IMR-90 (cell line): ENCODE results near the gene HEPHL1. TPM values are rescaled to one million over a fixed set of nuclear protein-coding genes. Genes with fewer than 3 reads are reported as not detected.

Experiments
- ATAC-seq: fragments of 200-7000 bp; cut with Tn5 transposase; 2 replicates; pipeline ENCODE4 v1.9.1; 2020; ENCODE audit warnings: low read depth, mild to moderate bottlenecking, moderate library complexity
- BruUV-seq: library from RNA; stranded (reverse); fragments of 400-500 nt; replicated peaks from 2 replicates; lab custom pipeline; 2021; lab: Mats Ljungman, UMichigan
- CTCF ChIA-PET: fragments of 300-600 bp; formaldehyde crosslinking; extraction: SDS; loops from one replicate; lab custom pipeline; 2021; ENCODE audit warnings: antibody characterized with exemption; lab: Yijun Ruan, JAX
- POLR2A ChIA-PET: fragments of 300-600 bp; sonication (Branson Sonifier 250); formaldehyde crosslinking; loops from one replicate; lab custom pipeline; 2022; ENCODE audit warnings: antibody characterized with exemption; ENCODE audit not compliant: unreplicated experiment; lab: Charles Lee
- DNase-seq: peaks from one replicate; pipeline ENCODE4 v3.0.0; 2013
- H2AFZ ChIP-seq: replicated peaks from 2 replicates; pipeline ENCODE3; 2013; ENCODE audit warnings: low read length, mild to moderate bottlenecking; ENCODE audit not compliant: poor library complexity
- H2AK5ac ChIP-seq: 2 replicates; pipeline ENCODE4 v1.6.1; 2013; ENCODE audit warnings: low read depth, low read length, inconsistent platforms
- H2AK9ac ChIP-seq: replicated peaks from 2 replicates; pipeline ENCODE3; 2013; ENCODE audit warnings: mild to moderate bottlenecking, low read depth, low read length, moderate library complexity; ENCODE audit not compliant: poor library complexity
- H2BK120ac ChIP-seq: 2 replicates; pipeline ENCODE4 v1.6.1; 2013; ENCODE audit warnings: low read depth, low read length, inconsistent platforms
- H2BK15ac ChIP-seq: 3 replicates; pipeline ENCODE4 v1.6.1; 2013; ENCODE audit warnings: low read depth, low read length, inconsistent platforms
- H2BK20ac ChIP-seq: 2 replicates; pipeline ENCODE4 v1.6.1; 2013; ENCODE audit warnings: low read depth, mild to moderate bottlenecking, inconsistent platforms, low read length, moderate library complexity
- H2BK5ac ChIP-seq: 2 replicates; pipeline ENCODE4 v1.6.1; 2013; ENCODE audit warnings: mild to moderate bottlenecking, low read depth, low read length, inconsistent platforms; ENCODE audit not compliant: poor library complexity, severe bottlenecking
- H3K14ac ChIP-seq: replicated peaks from 2 replicates; pipeline ENCODE4 v1.6.1; 2013; ENCODE audit warnings: low read depth, low read length, inconsistent platforms
- H3K18ac ChIP-seq: 2 replicates; pipeline ENCODE4 v1.6.1; 2013; ENCODE audit warnings: low read depth, low read length, control low read depth
- H3K23ac ChIP-seq: 2 replicates; pipeline ENCODE4 v1.6.1; 2013; ENCODE audit warnings: low read depth, low read length, inconsistent platforms
- H3K27ac ChIP-seq: 2 replicates; pipeline ENCODE4 v1.5.1; 2013; ENCODE audit warnings: mild to moderate bottlenecking, control low read depth, low read length; ENCODE audit not compliant: insufficient read depth
- H3K27me3 ChIP-seq: 2 replicates; pipeline ENCODE4 v1.6.1; 2013; ENCODE audit warnings: low read length; ENCODE audit not compliant: control insufficient read depth, insufficient read depth
- H3K36me3 ChIP-seq: 2 replicates; pipeline ENCODE4 v1.6.1; 2013; ENCODE audit warnings: low read length, mixed read lengths; ENCODE audit not compliant: control insufficient read depth, insufficient read depth
- H3K4ac ChIP-seq: 2 replicates; pipeline ENCODE4 v1.6.1; 2013; ENCODE audit warnings: low read depth, low read length, inconsistent platforms
- H3K4me1 ChIP-seq: 2 replicates; pipeline ENCODE4 v1.6.1; 2013; ENCODE audit warnings: low read length, mixed read lengths; ENCODE audit not compliant: control insufficient read depth, insufficient read depth
- H3K4me2 ChIP-seq: 2 replicates; pipeline ENCODE4 v1.6.1; 2013; ENCODE audit warnings: low read depth, mild to moderate bottlenecking, control low read depth, low read length, moderate library complexity
- H3K4me3 ChIP-seq: 2 replicates; pipeline ENCODE4 v1.5.1; 2013; ENCODE audit warnings: low read depth, mild to moderate bottlenecking, control low read depth, low read length, moderate library complexity; ENCODE audit not compliant: insufficient read depth
- H3K56ac ChIP-seq: 2 replicates; pipeline ENCODE4 v1.6.1; 2013; ENCODE audit warnings: low read length, inconsistent platforms; ENCODE audit not compliant: insufficient read depth; ENCODE audit errors: extremely low read depth
- H3K79me1 ChIP-seq, 2 experiments: 2 replicates each; pipeline ENCODE4 v1.6.1; 2013; ENCODE audit warnings: low read length in 2 of 2, inconsistent platforms in 1 of 2, low read depth in 1 of 2
- H3K9ac ChIP-seq: 2 replicates; pipeline ENCODE4 v1.6.1; 2013; ENCODE audit warnings: low read depth, low read length, control low read depth
- H3K9me1 ChIP-seq: 2 replicates; pipeline ENCODE4 v1.6.1; 2013; ENCODE audit warnings: low read length, inconsistent platforms; ENCODE audit not compliant: insufficient read depth
- H3K9me3 ChIP-seq: 2 replicates; pipeline ENCODE4 v1.6.1; 2013; ENCODE audit warnings: low read length; ENCODE audit not compliant: control insufficient read depth, insufficient read depth
- H4K20me1 ChIP-seq: 2 replicates; pipeline ENCODE4 v1.6.1; 2013; ENCODE audit warnings: low read length, inconsistent platforms; ENCODE audit not compliant: insufficient read depth
- H4K5ac ChIP-seq: 2 replicates; pipeline ENCODE4 v1.6.1; 2013; ENCODE audit warnings: mild to moderate bottlenecking, low read depth, low read length, control low read depth
- H4K8ac ChIP-seq, 2 experiments: 2 replicates each; pipeline ENCODE4 v1.6.1; 2013; ENCODE audit warnings: low read depth in 2 of 2, low read length in 2 of 2, control low read depth in 1 of 2, inconsistent platforms in 1 of 2
- H4K91ac ChIP-seq: 2 replicates; pipeline ENCODE4 v1.6.1; 2013; ENCODE audit warnings: low read depth, low read length, inconsistent platforms; ENCODE audit not compliant: insufficient read depth
- BHLHE40 ChIP-seq: fragments of 150-350 bp; IDR thresholded peaks from 2 replicates; pipeline ENCODE4 v1.6.1; 2016; ENCODE audit warnings: mild to moderate bottlenecking, low read depth, low read length
- CEBPB ChIP-seq: IDR thresholded peaks from 2 replicates; pipeline ENCODE4 v1.6.1; 2012; ENCODE audit warnings: low read depth, low read length, improper control_type of control experiment
- ELK1 ChIP-seq: fragments of 150-350 bp; IDR thresholded peaks from 2 replicates; pipeline ENCODE4 v1.6.1; 2016; ENCODE audit warnings: low read depth, mild to moderate bottlenecking, low read length, moderate library complexity, borderline replicate concordance
- FOS ChIP-seq: fragments of 150-350 bp; IDR thresholded peaks from 2 replicates; pipeline ENCODE4 v1.6.1; 2016; ENCODE audit warnings: low read depth, low read length
- MAZ ChIP-seq: IDR thresholded peaks from 2 replicates; pipeline ENCODE4 v1.6.1; 2012; ENCODE audit warnings: low read depth, mild to moderate bottlenecking, low read length, improper control_type of control experiment, moderate library complexity, borderline replicate concordance
- MXI1 ChIP-seq: IDR thresholded peaks from 2 replicates; pipeline ENCODE4 v1.6.1; 2012; ENCODE audit warnings: low read depth, mild to moderate bottlenecking, low read length, moderate library complexity, borderline replicate concordance
- POLR2A ChIP-seq: IDR thresholded peaks from 2 replicates; pipeline ENCODE4 v1.6.1; 2012; ENCODE audit warnings: mild to moderate bottlenecking, low read depth, low read length
- RAD21 ChIP-seq: IDR thresholded peaks from 2 replicates; pipeline ENCODE4 v1.6.1; 2012; ENCODE audit warnings: low read length, improper control_type of control experiment
- RFX5 ChIP-seq: IDR thresholded peaks from 2 replicates; pipeline ENCODE4 v1.8.0; 2012; ENCODE audit warnings: low read depth, mild to moderate bottlenecking, low read length, moderate library complexity
- SMC3 ChIP-seq: fragments of 150-350 bp; IDR thresholded peaks from 2 replicates; pipeline ENCODE4 v1.6.1; 2016; ENCODE audit warnings: low read depth, mild to moderate bottlenecking, antibody characterized with exemption, low read length, moderate library complexity
- USF2 ChIP-seq: fragments of 150-350 bp; IDR thresholded peaks from 2 replicates; pipeline ENCODE4 v1.6.1; 2017; ENCODE audit warnings: mild to moderate bottlenecking, antibody characterized with exemption, low read length, low read depth
- WGBS, 2 experiments: methylation state at CpG; one replicate each; pipeline versions ENCODE4 v1.1.5 to v1.1.7; 2013; ENCODE audit warnings: missing lambda C conversion rate in 2 of 2; ENCODE audit not compliant: insufficient read length in 1 of 2; ENCODE audit errors: extremely low coverage in 2 of 2; 5-methylcytosine and 5-hydroxymethylcytosine counted together
- dilution Hi-C: fragments of 300-500 bp; cut with HindIII; formaldehyde crosslinking; loops from one replicate; pipeline ENCODE4 v1.14.3; 2018; ENCODE audit warnings: low sequenced_read_pairs; ENCODE audit not compliant: unreplicated experiment
- in situ Hi-C: fragments of 300-500 bp; cut with MboI; formaldehyde crosslinking; loops from 3 replicates; pipeline ENCODE4 v1.14.3; 2019; ENCODE audit warnings: low sequenced_read_pairs, inconsistent platforms, mixed read lengths
- intact Hi-C: fragments of 100-400 bp; cut with micrococcal nuclease; formaldehyde crosslinking; loops from 2 replicates; pipeline ENCODE4 v1.10.0; 2022
- polyA plus RNA-seq, 3 experiments: library from polyadenylated mRNA; depleted of rRNA; stranded (reverse); fragments of >200 nt; gene quantifications; 2 replicates each; pipeline ENCODE4 v1.2.3, GENCODE V29; 2012; ENCODE audit warnings: low replicate concordance in 1 of 3
- total RNA-seq: library from RNA; depleted of rRNA; stranded (reverse); fragments of >200 nt; gene quantifications from 2 replicates; pipeline ENCODE4 v1.2.3, GENCODE V29; 2012

The HEPHL1 gene
- total and polyA plus RNA-seq, 2 of the 4 experiments (the other 2 are of a cell fraction) = under 0.01 to 0.02 TPM

- Histone ChIP-seq H3K9me3 (no peaks in the 10 kb centered on the region), H2BK5ac (peak within 1 kb of the TSS; percentile 92), H2AK5ac (peak within 1 kb of the TSS; percentile 92), H4K91ac (peak within 1 kb of the TSS; percentile 95), H2AK9ac (peak within 1 kb of the TSS; percentile 92), H3K27ac (peak within 1 kb of the TSS; percentile 90), H3K79me1 (peaks cover 17 to 63% of the 10 kb centered on the region in 2 experiments), H3K4me3 (peak within 1 kb of the TSS; percentile 88), H3K4me1 (peaks cover 18% of the 10 kb centered on the region), H2BK20ac (peak within 1 kb of the TSS; percentile 53), H3K4ac (peak within 1 kb of the TSS; percentile 97), H2BK120ac (peak within 1 kb of the TSS; percentile 90), H3K27me3 (no peaks in the 10 kb centered on the region), H2BK15ac (peak within 1 kb of the TSS; percentile 22; the same call in 2 of the 3 replicates), H3K56ac (peak within 1 kb of the TSS; percentile 94), H3K14ac (peak within 1 kb of the TSS; percentile 94), H3K9me1 (peaks cover 24% of the 10 kb centered on the region), H4K8ac (peak within 1 kb of the TSS; percentile 78 to 84), H3K23ac (peak within 1 kb of the TSS; percentile 99), H2AFZ (peak within 1 kb of the TSS; percentile 95), H3K36me3 (no peaks in the 10 kb centered on the region), H4K20me1 (peaks cover 25% of the 10 kb centered on the region), H3K9ac (peak within 1 kb of the TSS; percentile 84), H3K18ac (peak within 1 kb of the TSS; percentile 74), H3K4me2 (peak within 1 kb of the TSS; percentile 85), H4K5ac (peak within 1 kb of the TSS; percentile 76)
- CTCF ChIA-PET = interaction anchor here (0.6 to 1.1 kb wide), 4 partner anchors 17 to 197 kb away, joined by 3 to 4 read pairs (median 4); no protein-coding TSS in a partner anchor
- TF ChIP-seq FOS = 0 out of 2 replicates have a peak, but pooled peaks have one; percentile 3
- peak; percentile 76; the same call in 1 of the 2 replicates for TF ChIP-seq MXI1
- TF ChIP-seq POLR2A = peak; percentile 81
- TF ChIP-seq BHLHE40 = peak; percentile 94
- no peak for TF ChIP-seq CEBPB
- peak; percentile 74; the same call in 1 of the 2 replicates for TF ChIP-seq MAZ
- peak; percentile 80 for TF ChIP-seq USF2
- TF ChIP-seq RAD21 = no peak
- TF ChIP-seq SMC3 = no peak
- TF ChIP-seq ELK1 = no peak
- no peak for TF ChIP-seq RFX5
- dilution Hi-C loops (no loop called here), in situ Hi-C loops (loop anchor here (25.0 kb wide), 3 partner anchors 633 to 1117 kb away; partner anchors contain the start of gene AMOTL1), intact Hi-C loops (loop anchor here (2.0 kb wide), 1 partner anchor 208 kb away; no protein-coding TSS in a partner anchor)
- 0% methylated on average over 42 of the region's 92 CpGs; no CpG with 5 or more reads in 1 of the 2 experiments for WGBS, 2 experiments
- DNase-seq (peak; percentile 85), ATAC-seq (peak; percentile 80)
- TSS peak; percentile 74 for BruUV-seq
- POLR2A ChIA-PET = interaction anchor here (0.5 to 1.1 kb wide), 6 partner anchors 26 to 927 kb away, joined by 3 to 12 read pairs (median 4); no protein-coding TSS in a partner anchor
Measured at GRCh38 chr11:94128746-94129511, 107.8 kb downstream of the HEPHL1 start, which contains the start of gene PANX1. PANX1 (plus strand) TSS chr11:94128841; CDS start chr11:94129313, 472 bp downstream.
